WTC11 (cell line): ENCODE measurements around the gene TXNRD1. TPM values are rescaled to one million over a fixed set of nuclear protein-coding genes. Genes with fewer than 3 reads are reported as not detected.

Experiments
- ATAC-seq: fragments of 200-7000 bp; cut with Tn5 transposase; 2 replicates; pipeline ENCODE4 v1.10.0; 2021; ENCODE audit warnings: mild to moderate bottlenecking, moderate library complexity
- CTCF ChIA-PET: fragments of 300-600 bp; sonication (Branson Sonifier 250); formaldehyde crosslinking; loops from one replicate; lab custom pipeline; 2021; ENCODE audit warnings: antibody characterized with exemption; lab: Charles Lee
- POLR2A ChIA-PET: fragments of 350-600 bp; sonication (Branson Sonifier 250); formaldehyde crosslinking; loops from one replicate; lab custom pipeline; 2021; ENCODE audit warnings: antibody characterized with exemption; lab: Charles Lee
- DNase-seq: peaks from one replicate; pipeline ENCODE4 v3.0.0; 2021; ENCODE audit warnings: low spot score
- H3K27ac Mint-ChIP-seq: 2 replicates; pipeline ENCODE4 v1.8.0; 2021; ENCODE audit warnings: mixed read lengths
- H3K27me3 Mint-ChIP-seq: 2 replicates; pipeline ENCODE4 v1.8.0; 2021; ENCODE audit warnings: low read depth, mild to moderate bottlenecking, moderate library complexity, mixed read lengths
- H3K36me3 Mint-ChIP-seq: 2 replicates; pipeline ENCODE4 v1.8.0; 2021; ENCODE audit warnings: mixed read lengths
- H3K4me1 Mint-ChIP-seq: 2 replicates; pipeline ENCODE4 v1.8.0; 2022; ENCODE audit warnings: mixed read lengths
- H3K4me3 Mint-ChIP-seq: 2 replicates; pipeline ENCODE4 v1.8.0; 2021; ENCODE audit warnings: mild to moderate bottlenecking, moderate library complexity, mixed read lengths
- H3K9me3 Mint-ChIP-seq: 2 replicates; pipeline ENCODE4 v1.8.0; 2021; ENCODE audit warnings: mixed read lengths
- ATF1 ChIP-seq: sonication (generic); formaldehyde crosslinking; IDR thresholded peaks from 2 replicates; pipeline ENCODE4 v1.8.1; 2023; ENCODE audit warnings: mild to moderate bottlenecking, moderate library complexity, missing genetic modification reagents
- CDX4 ChIP-seq: fragments of 250-450 bp; sonication (Bioruptor Pico); IDR thresholded peaks from 2 replicates; pipeline ENCODE4 v1.9.0; 2021; ENCODE audit warnings: moderate library complexity, mild to moderate bottlenecking, inconsistent platforms, borderline replicate concordance
- ELF4 ChIP-seq: sonication (generic); formaldehyde crosslinking; IDR thresholded peaks from 2 replicates; pipeline ENCODE4 v1.8.1; 2022; ENCODE audit warnings: low read depth, mild to moderate bottlenecking, moderate library complexity, missing genetic modification reagents
- FOXJ3 ChIP-seq: sonication (generic); formaldehyde crosslinking; IDR thresholded peaks from 2 replicates; pipeline ENCODE4 v1.9.0; 2021; ENCODE audit warnings: missing genetic modification reagents, mild to moderate bottlenecking, borderline replicate concordance
- FOXP1 ChIP-seq: sonication (generic); formaldehyde crosslinking; IDR thresholded peaks from 2 replicates; pipeline ENCODE4 v1.8.0; 2022; ENCODE audit warnings: missing genetic modification reagents, mild to moderate bottlenecking, moderate library complexity, borderline replicate concordance
- GABPB1 ChIP-seq: sonication (generic); formaldehyde crosslinking; IDR thresholded peaks from 2 replicates; pipeline ENCODE4 v1.8.1; 2023; ENCODE audit warnings: mild to moderate bottlenecking, missing genetic modification reagents
- GTF2I ChIP-seq: fragments of 250-450 bp; sonication (Bioruptor Pico); conservative IDR thresholded peaks from 2 replicates; pipeline ENCODE4 v1.4.0; 2021; ENCODE audit warnings: mild to moderate bottlenecking
- IRF2 ChIP-seq: sonication (generic); formaldehyde crosslinking; IDR thresholded peaks from 2 replicates; pipeline ENCODE4 v1.8.0; 2022; ENCODE audit warnings: low read depth, missing genetic modification reagents, borderline replicate concordance
- JAZF1 ChIP-seq: fragments of 250-450 bp; sonication (Bioruptor Pico); IDR thresholded peaks from 2 replicates; pipeline ENCODE4 v1.9.0; 2021; ENCODE audit warnings: moderate library complexity, mild to moderate bottlenecking, inconsistent platforms
- KAT7 ChIP-seq: sonication (generic); formaldehyde crosslinking; IDR thresholded peaks from 2 replicates; pipeline ENCODE4 v1.8.1; 2023; ENCODE audit warnings: missing genetic modification reagents, mild to moderate bottlenecking, borderline replicate concordance
- RELA ChIP-seq: sonication (generic); formaldehyde crosslinking; IDR thresholded peaks from 2 replicates; pipeline ENCODE4 v1.8.1; 2022; ENCODE audit warnings: missing genetic modification reagents, mild to moderate bottlenecking, borderline replicate concordance
- SMAD3 ChIP-seq: sonication (generic); formaldehyde crosslinking; IDR thresholded peaks from 2 replicates; pipeline ENCODE4 v1.8.0; 2022; ENCODE audit warnings: missing genetic modification reagents, mild to moderate bottlenecking, borderline replicate concordance
- TCF7 ChIP-seq: sonication (generic); formaldehyde crosslinking; IDR thresholded peaks from 2 replicates; pipeline ENCODE4 v1.8.0; 2022; ENCODE audit warnings: mild to moderate bottlenecking, low read depth, missing genetic modification reagents, moderate library complexity
- ZBTB21 ChIP-seq: sonication (generic); formaldehyde crosslinking; IDR thresholded peaks from 2 replicates; pipeline ENCODE4 v1.8.1; 2023; ENCODE audit warnings: mild to moderate bottlenecking, missing genetic modification reagents, borderline replicate concordance
- ZNF121 ChIP-seq: sonication (generic); formaldehyde crosslinking; IDR thresholded peaks from 2 replicates; pipeline ENCODE4 v1.8.0; 2023; ENCODE audit warnings: missing genetic modification reagents
- ZNF232 ChIP-seq: sonication (generic); formaldehyde crosslinking; IDR thresholded peaks from 2 replicates; pipeline ENCODE4 v1.8.0; 2022; ENCODE audit warnings: mild to moderate bottlenecking, missing genetic modification reagents
- ZNF396 ChIP-seq: fragments of 250-450 bp; sonication (Bioruptor Pico); IDR thresholded peaks from 2 replicates; pipeline ENCODE4 v1.8.0; 2021; ENCODE audit warnings: mild to moderate bottlenecking, moderate library complexity, borderline replicate concordance
- ZNF416 ChIP-seq: fragments of 250-450 bp; sonication (Bioruptor Pico); IDR thresholded peaks from 2 replicates; pipeline ENCODE4 v1.9.0; 2021; ENCODE audit warnings: mild to moderate bottlenecking, inconsistent platforms
- total RNA-seq: library from RNA; stranded (reverse); gene quantifications from 3 replicates; pipeline ENCODE4 v1.2.3, GENCODE V29; 2021
- TF ChIP-seq, protein P1 (sequence below): sonication (generic); formaldehyde crosslinking; IDR thresholded peaks from 2 replicates; pipeline ENCODE4 v1.8.0; 2022; ENCODE audit warnings: missing genetic modification reagents
- TF ChIP-seq, protein P2 (sequence below): sonication (generic); formaldehyde crosslinking; IDR thresholded peaks from 2 replicates; pipeline ENCODE4 v1.8.1; 2022; ENCODE audit warnings: low read depth, missing genetic modification reagents, borderline replicate concordance
- TF ChIP-seq, protein P3 (sequence below): sonication (generic); formaldehyde crosslinking; IDR thresholded peaks from 2 replicates; pipeline ENCODE4 v1.8.0; 2023; ENCODE audit warnings: mild to moderate bottlenecking, missing genetic modification reagents
- TF ChIP-seq, protein P4 (sequence below): sonication (generic); formaldehyde crosslinking; IDR thresholded peaks from 2 replicates; pipeline ENCODE4 v1.8.0; 2022; ENCODE audit warnings: mild to moderate bottlenecking, missing genetic modification reagents
- TF ChIP-seq, protein P5 (sequence below): sonication (generic); formaldehyde crosslinking; IDR thresholded peaks from 2 replicates; pipeline ENCODE4 v1.8.0; 2022; ENCODE audit warnings: mild to moderate bottlenecking, missing genetic modification reagents
- TF ChIP-seq, protein P6 (sequence below): sonication (generic); formaldehyde crosslinking; IDR thresholded peaks from 2 replicates; pipeline ENCODE4 v1.8.1; 2023; ENCODE audit warnings: mild to moderate bottlenecking, missing genetic modification reagents

Gene TXNRD1
- total RNA-seq, 1 experiment from 2014 or later, result 113 TPM

DNA sequence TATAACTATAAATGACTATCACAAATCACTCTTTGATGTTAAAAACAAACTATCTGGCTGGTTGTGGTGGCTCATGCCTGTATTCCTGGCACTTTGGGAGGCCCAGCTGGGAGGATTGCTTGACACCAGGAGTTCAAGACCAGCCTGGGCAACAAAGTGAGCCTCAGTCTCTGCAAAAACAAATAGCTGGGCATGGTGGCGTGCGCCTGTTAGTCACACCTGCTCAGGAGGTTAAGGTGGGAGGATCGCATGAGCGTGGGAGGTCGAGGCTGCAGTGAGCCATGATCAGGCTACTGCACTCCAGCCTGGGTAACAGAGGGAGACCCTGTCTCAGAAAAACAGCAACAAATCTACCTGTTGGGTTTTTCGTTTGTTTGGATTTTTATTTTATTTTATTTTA lies 5.4 kb downstream of the TXNRD1 start:
- ChIA-PET POLR2A (no interaction called here), CTCF (interaction anchor here (0.7 to 1.1 kb wide), 2 partner anchors 68 to 489 kb away, joined by 3 to 7 read pairs; no protein-coding TSS in a partner anchor)
- no peak for DNase-seq
- TF ChIP-seq ELF4 (CRISPR knock-in tag), result no peak
- TF ChIP-seq, protein P1, sequence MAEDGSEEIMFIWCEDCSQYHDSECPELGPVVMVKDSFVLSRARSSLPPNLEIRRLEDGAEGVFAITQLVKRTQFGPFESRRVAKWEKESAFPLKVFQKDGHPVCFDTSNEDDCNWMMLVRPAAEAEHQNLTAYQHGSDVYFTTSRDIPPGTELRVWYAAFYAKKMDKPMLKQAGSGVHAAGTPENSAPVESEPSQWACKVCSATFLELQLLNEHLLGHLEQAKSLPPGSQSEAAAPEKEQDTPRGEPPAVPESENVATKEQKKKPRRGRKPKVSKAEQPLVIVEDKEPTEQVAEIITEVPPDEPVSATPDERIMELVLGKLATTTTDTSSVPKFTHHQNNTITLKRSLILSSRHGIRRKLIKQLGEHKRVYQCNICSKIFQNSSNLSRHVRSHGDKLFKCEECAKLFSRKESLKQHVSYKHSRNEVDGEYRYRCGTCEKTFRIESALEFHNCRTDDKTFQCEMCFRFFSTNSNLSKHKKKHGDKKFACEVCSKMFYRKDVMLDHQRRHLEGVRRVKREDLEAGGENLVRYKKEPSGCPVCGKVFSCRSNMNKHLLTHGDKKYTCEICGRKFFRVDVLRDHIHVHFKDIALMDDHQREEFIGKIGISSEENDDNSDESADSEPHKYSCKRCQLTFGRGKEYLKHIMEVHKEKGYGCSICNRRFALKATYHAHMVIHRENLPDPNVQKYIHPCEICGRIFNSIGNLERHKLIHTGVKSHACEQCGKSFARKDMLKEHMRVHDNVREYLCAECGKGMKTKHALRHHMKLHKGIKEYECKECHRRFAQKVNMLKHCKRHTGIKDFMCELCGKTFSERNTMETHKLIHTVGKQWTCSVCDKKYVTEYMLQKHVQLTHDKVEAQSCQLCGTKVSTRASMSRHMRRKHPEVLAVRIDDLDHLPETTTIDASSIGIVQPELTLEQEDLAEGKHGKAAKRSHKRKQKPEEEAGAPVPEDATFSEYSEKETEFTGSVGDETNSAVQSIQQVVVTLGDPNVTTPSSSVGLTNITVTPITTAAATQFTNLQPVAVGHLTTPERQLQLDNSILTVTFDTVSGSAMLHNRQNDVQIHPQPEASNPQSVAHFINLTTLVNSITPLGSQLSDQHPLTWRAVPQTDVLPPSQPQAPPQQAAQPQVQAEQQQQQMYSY (CRISPR knock-in tag), result no peak
- TF ChIP-seq, protein P2, sequence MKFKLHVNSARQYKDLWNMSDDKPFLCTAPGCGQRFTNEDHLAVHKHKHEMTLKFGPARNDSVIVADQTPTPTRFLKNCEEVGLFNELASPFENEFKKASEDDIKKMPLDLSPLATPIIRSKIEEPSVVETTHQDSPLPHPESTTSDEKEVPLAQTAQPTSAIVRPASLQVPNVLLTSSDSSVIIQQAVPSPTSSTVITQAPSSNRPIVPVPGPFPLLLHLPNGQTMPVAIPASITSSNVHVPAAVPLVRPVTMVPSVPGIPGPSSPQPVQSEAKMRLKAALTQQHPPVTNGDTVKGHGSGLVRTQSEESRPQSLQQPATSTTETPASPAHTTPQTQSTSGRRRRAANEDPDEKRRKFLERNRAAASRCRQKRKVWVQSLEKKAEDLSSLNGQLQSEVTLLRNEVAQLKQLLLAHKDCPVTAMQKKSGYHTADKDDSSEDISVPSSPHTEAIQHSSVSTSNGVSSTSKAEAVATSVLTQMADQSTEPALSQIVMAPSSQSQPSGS (CRISPR knock-in tag), result no peak
- no peak for TF ChIP-seq IRF2 (CRISPR knock-in tag)
- TF ChIP-seq TCF7 (CRISPR knock-in tag), result no peak
- TF ChIP-seq SMAD3, result no peak
- TF ChIP-seq, protein P3, sequence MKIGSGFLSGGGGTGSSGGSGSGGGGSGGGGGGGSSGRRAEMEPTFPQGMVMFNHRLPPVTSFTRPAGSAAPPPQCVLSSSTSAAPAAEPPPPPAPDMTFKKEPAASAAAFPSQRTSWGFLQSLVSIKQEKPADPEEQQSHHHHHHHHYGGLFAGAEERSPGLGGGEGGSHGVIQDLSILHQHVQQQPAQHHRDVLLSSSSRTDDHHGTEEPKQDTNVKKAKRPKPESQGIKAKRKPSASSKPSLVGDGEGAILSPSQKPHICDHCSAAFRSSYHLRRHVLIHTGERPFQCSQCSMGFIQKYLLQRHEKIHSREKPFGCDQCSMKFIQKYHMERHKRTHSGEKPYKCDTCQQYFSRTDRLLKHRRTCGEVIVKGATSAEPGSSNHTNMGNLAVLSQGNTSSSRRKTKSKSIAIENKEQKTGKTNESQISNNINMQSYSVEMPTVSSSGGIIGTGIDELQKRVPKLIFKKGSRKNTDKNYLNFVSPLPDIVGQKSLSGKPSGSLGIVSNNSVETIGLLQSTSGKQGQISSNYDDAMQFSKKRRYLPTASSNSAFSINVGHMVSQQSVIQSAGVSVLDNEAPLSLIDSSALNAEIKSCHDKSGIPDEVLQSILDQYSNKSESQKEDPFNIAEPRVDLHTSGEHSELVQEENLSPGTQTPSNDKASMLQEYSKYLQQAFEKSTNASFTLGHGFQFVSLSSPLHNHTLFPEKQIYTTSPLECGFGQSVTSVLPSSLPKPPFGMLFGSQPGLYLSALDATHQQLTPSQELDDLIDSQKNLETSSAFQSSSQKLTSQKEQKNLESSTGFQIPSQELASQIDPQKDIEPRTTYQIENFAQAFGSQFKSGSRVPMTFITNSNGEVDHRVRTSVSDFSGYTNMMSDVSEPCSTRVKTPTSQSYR (CRISPR knock-in tag), result no peak
- TF ChIP-seq KAT7 (CRISPR knock-in tag), result no peak
- TF ChIP-seq ATF1 (CRISPR knock-in tag), result no peak
- no peak for TF ChIP-seq ZNF232 (CRISPR knock-in tag)
- no peak for TF ChIP-seq RELA (CRISPR knock-in tag)
- TF ChIP-seq CDX4 (CRISPR knock-in tag), result no peak
- TF ChIP-seq, protein P4, sequence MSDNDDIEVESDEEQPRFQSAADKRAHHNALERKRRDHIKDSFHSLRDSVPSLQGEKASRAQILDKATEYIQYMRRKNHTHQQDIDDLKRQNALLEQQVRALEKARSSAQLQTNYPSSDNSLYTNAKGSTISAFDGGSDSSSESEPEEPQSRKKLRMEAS, result no peak
- TF ChIP-seq ZNF396 (CRISPR knock-in tag), result no peak
- no peak for ATAC-seq
- peaks cover 27% of the 10 kb centered on the region for H3K27me3 Mint-ChIP-seq
- H3K27ac Mint-ChIP-seq, result no peak overlapping the region
- no peaks in the 10 kb centered on the region for H3K9me3 Mint-ChIP-seq
- H3K4me1 Mint-ChIP-seq, result peaks cover 7% of the 10 kb centered on the region; the same call in 1 of the 2 replicates
- H3K4me3 Mint-ChIP-seq, result no peak overlapping the region
- H3K36me3 Mint-ChIP-seq, result no peaks in the 10 kb centered on the region

GRCh38 chr12:104222976-104223375 lies 7.4 kb downstream of the TXNRD1 start:
- Mint-ChIP-seq H3K4me3 (no peak overlapping the region), H3K27me3 (peaks cover 7% of the 10 kb centered on the region), H3K4me1 (0 out of 2 replicates have a peak, but pooled peaks cover 4% of the 10 kb centered on the region), H3K9me3 (no peaks in the 10 kb centered on the region), H3K27ac (no peak overlapping the region), H3K36me3 (no peaks in the 10 kb centered on the region)
- POLR2A ChIA-PET, result no interaction called here
- CTCF ChIA-PET, result interaction anchor here (0.6 kb wide), 1 partner anchor 30 kb away, joined by 3 read pairs; no protein-coding TSS in a partner anchor
- no peak for DNase-seq
- ATAC-seq, result no peak
- TF ChIP-seq, protein P5, sequence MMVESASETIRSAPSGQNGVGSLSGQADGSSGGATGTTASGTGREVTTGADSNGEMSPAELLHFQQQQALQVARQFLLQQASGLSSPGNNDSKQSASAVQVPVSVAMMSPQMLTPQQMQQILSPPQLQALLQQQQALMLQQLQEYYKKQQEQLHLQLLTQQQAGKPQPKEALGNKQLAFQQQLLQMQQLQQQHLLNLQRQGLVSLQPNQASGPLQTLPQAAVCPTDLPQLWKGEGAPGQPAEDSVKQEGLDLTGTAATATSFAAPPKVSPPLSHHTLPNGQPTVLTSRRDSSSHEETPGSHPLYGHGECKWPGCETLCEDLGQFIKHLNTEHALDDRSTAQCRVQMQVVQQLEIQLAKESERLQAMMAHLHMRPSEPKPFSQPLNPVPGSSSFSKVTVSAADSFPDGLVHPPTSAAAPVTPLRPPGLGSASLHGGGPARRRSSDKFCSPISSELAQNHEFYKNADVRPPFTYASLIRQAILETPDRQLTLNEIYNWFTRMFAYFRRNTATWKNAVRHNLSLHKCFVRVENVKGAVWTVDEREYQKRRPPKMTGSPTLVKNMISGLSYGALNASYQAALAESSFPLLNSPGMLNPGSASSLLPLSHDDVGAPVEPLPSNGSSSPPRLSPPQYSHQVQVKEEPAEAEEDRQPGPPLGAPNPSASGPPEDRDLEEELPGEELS, result no peak
- TF ChIP-seq ZBTB21 (CRISPR knock-in tag) (no peak), FOXP1 (no peak), GABPB1 (CRISPR knock-in tag) (no peak), KAT7 (CRISPR knock-in tag) (no peak), TCF7 (CRISPR knock-in tag) (no peak), FOXJ3 (no peak), ZNF416 (CRISPR knock-in tag) (no peak), RELA (CRISPR knock-in tag) (no peak), GTF2I (CRISPR knock-in tag) (no peak), ZNF121 (no peak), JAZF1 (CRISPR knock-in tag) (no peak)
- TF ChIP-seq, protein P6, sequence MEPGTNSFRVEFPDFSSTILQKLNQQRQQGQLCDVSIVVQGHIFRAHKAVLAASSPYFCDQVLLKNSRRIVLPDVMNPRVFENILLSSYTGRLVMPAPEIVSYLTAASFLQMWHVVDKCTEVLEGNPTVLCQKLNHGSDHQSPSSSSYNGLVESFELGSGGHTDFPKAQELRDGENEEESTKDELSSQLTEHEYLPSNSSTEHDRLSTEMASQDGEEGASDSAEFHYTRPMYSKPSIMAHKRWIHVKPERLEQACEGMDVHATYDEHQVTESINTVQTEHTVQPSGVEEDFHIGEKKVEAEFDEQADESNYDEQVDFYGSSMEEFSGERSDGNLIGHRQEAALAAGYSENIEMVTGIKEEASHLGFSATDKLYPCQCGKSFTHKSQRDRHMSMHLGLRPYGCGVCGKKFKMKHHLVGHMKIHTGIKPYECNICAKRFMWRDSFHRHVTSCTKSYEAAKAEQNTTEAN (CRISPR knock-in tag), result no peak
